GM19397 (cell line): ENCODE measurements around the gene TTC7B.

ENCODE experiments used
- ATAC-seq: cut with Tn5 transposase; IDR thresholded peaks from one replicate; pipeline ENCODE4 v1.9.1; 2021; ENCODE audit warnings: mild to moderate bottlenecking, moderate library complexity; ENCODE audit not compliant: unreplicated experiment

The TTC7B gene

DNA sequence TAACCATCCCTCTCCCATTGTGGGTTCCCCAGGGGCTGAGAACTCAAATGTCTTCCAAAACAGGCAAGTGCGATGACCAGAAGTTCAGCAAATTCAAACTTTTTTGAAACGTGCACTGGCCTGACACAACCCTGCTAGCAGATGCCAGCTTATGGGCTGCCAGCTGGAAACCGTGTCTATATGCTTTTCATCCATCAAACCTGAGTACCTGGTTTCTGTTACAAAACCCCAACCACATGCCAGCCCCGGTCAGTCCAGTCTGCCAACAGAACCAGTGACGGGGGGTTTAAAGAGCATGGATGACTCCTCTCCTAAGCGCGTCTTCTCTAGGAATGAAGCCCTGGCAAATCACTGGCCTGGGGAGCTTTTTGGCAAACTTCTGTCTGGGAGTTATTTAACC lies 189.7 kb downstream of the TTC7B start:
- no peak for ATAC-seq

DNA sequence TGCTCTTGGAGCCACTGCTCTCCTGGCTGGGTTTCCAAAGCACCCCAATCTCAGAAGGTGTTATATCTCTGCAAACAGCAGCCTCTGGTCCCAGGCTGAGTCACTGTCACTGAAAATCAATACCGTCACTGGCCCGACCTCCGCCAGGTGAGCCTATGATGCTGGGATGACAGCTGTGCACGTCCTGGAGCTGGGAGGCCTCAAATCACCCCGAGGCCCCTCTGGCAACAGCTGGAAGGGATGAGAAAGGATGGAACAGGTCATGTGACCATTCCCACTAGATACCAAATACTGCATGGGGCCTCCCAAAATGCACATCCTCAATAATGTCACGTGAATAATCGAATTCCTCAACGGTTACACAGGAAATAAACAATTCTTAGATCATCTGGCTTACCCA lies 190.8 kb downstream of the TTC7B start:
- no peak for ATAC-seq

- ATAC-seq: no peak
Observed at GRCh38 chr14:90624732-90625400, 191.4 kb downstream of the TTC7B start.

- no peak for ATAC-seq
Observed at GRCh38 chr14:90624227-90624626, 192.0 kb downstream of the TTC7B start.

DNA sequence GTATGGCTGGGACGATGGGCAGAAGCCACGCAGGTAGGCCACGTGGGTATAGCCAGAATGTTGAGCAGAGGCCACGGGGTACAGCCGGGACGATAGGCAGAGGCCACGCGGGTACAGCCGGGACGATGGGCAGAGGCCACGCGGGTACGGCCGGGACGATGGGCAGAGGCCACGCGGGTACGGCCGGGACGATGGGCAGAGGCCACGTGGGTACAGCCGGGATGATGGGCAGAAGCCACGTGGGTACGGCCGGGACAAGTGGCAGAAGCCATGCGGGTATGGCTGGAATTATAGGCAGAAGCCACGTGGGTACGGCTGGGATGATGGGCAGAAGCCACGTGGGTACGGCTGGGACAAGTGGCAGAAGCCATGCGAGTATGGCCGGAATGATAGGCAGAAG lies 195.0 kb downstream of the TTC7B start:
- ATAC-seq: no peak

DNA sequence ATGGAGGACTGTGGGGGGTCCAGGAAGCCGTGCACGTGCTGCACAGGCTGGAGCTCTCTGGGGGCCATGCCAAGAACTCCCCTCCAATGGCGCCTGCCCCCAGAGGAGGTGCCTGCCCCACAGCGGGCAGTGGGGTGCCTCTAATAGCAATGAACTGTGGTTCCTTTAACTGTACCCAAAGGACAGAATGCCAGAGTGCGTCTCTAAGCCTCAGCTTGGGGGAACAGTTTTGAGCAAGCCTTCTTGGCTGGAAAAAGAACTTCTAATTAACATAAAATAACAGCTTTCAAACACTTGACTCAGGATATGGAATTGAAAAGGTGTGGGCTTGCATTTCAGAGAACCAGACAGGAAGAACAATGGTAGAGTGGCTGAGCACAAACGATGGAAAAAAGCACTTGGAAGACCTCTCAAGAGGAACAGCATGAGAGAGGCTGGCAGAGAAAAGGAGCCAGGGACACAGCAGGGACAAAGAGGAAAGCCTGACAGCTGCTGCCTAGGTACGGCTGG lies 195.6 kb downstream of the TTC7B start:
- ATAC-seq: no peak

- no peak for ATAC-seq
Observed at GRCh38 chr14:90619911-90620310, 196.3 kb downstream of the TTC7B start.

- ATAC-seq: no peak
Observed at GRCh38 chr14:90617961-90618360, 198.3 kb downstream of the TTC7B start.

DNA sequence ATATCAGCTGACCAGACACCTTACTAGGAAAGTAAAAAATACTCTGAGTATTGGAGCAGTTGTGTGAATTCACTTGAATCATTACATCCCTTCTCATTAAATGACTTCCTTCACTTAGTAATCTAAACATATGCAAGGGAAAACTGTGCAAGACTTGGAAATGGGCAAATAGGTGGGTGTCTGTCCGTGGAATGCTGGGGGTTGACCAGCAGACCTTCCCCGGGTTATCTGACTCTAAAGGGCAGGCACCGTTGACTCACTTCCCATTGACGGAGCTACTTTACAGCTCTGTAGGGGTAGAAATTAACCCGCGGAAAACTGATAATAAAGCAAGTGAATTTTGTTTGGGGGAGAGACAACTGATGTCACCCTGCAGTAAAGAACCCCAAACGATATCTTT lies 199.3 kb downstream of the TTC7B start:
- no peak for ATAC-seq

DNA sequence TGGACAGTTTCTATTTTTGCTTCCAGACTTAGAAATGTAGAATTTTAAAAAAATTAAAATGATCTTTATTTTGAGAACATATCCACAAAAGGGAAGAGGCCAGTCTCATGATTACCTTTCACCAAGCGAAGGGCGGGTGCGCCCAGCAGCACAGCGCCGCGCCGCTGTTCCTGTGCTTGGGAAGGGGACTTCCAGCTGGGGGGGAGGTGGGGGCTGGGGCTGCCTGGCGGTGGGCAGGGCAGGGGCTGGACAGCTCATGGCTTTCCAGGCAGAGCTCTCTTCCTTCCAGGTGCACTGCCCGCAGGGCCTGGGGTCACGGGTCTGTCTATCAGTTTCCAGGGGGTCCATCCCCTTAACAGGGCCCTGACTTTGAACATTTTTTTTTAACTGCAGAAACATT lies 199.9 kb downstream of the TTC7B start:
- no peak for ATAC-seq

GRCh38 chr14:90615517-90616060 lies 200.6 kb downstream of the TTC7B start:
- no peak for ATAC-seq

DNA sequence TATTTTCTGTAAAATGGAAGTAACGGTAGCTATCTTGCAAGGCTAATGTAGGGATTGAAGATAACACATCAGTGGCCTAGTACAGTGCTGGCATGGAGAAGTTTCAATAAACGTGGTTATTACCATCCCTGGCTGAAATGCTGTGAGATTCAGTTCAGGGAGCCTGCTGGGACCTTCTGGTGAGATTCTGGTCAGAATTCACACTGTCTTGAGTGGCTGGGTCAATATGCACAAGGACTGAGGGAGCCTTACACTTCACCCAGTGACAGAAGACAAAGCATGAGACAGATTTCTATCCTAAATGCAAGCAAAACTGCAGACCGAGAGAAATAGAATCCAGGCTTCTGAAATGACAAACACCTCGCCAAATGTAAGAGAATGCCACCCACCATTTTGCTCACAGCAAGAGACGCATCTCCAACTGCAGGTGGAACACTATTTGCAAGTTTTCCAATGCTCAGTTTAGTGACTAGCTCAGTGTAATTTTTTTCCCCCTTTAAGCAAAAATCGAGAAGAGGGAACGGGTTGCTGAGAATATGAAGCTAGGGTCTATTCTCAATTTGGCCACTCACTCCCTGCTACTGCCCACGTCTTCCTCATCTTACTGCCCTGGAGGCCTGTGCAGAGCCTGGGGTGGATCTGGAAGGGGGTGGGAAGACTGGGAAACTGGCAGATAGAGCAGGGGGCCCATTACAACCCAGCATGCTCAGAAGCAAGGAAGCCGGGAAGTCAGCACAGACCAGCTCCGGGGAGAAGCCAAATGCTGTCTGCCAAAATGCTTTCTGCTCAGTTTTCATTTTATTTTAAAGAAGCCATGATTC lies 201.3 kb downstream of the TTC7B start:
- ATAC-seq: no peak

- ATAC-seq: no peak
Observed at GRCh38 chr14:90613997-90614396, 202.2 kb downstream of the TTC7B start.

DNA sequence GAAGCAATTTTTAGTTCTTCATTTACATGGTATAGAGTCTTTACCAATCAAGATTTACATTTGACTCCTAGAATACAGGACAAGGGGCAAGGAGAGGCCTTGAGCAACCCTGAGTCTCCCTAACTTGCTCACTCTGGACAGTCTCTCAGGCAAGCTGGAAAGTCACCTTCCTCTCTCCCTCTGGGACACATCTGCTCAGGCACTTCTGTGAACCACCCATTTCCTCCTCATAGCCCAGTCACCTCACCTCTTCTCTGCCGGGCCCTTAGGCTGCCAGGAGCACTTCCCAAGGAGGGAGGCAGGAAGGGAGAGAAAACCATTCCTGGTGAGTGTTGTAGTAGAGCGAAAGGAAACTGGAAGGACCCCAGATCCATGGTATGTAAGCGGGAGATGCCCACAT lies 202.8 kb downstream of the TTC7B start:
- ATAC-seq: no peak

- no peak for ATAC-seq
Observed at GRCh38 chr14:90612801-90613200, 203.4 kb downstream of the TTC7B start.

DNA sequence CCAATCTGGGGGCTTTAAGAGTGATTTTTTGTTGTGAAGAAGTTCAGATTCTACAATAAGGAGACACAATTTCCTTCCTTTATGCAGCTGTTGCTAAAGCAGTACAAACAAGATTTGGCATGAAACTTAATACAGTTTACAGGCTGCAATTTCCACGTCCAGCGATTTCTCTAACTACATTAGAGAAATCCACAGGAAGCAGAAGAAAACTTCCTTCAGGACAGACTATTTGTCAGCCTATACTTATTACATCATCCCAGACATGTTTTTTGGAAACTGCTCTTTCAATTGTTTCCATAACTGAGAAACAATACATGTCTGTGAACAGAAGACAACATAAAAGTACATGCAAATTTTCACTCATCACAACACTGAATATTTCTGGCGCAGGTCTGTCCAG lies 204.3 kb downstream of the TTC7B start:
- no peak for ATAC-seq

DNA sequence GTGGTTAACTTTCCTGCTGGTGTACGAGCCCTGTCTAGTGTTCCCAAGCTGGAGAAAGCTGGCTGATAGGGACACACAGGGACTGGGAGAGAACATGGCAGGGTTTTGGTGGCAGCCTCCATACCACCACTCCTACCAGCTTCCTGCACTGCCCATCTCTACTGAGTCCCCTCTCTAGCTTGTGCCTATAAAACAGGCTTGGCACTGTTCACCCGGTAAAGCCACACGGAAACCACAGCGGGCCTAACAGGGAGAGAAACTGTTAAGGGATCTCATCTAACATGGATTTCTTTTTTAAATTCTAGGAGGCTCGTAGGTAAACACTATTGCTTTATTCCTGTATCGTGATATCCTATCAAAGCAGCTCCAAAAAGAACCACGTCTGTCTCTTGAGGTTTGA lies 204.7 kb downstream of the TTC7B start:
- no peak for ATAC-seq

DNA sequence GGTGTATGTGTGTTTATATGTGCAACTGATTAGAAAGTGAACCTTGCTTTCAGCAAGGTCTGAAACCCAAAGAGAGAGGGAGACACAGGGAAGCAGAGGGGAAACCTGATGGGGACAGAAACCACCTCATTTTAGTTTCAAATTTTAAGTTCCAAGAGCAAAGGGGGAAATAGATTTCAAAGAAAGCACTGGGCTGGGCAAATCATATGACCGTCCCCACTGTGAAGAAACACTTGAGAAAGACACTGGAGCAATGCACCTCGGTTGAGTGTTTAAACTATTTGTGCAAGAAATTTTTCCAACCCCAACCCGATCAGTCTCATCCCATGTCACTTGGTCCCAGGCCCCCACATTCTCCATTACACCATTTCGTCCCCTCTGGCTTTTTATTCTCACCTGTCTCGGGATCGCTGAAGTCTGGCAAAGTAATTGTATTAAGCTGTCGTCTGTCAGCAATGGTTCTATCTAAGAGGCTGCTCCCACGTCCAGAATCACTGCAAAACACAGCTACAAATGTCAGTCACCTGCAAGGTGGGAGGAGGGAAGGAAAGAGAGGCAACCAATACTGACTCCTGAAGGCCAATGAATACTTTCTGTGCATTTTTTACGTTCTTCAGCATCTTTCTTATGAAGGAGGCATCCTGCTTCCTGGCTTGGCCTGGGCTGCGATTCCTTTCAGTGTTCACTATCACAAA lies 205.7 kb downstream of the TTC7B start:
- ATAC-seq: no peak

- ATAC-seq: no peak
Observed at GRCh38 chr14:90609376-90609775, 206.9 kb downstream of the TTC7B start.

GRCh38 chr14:90608929-90609341 lies 207.3 kb downstream of the TTC7B start:
- ATAC-seq: no peak

DNA sequence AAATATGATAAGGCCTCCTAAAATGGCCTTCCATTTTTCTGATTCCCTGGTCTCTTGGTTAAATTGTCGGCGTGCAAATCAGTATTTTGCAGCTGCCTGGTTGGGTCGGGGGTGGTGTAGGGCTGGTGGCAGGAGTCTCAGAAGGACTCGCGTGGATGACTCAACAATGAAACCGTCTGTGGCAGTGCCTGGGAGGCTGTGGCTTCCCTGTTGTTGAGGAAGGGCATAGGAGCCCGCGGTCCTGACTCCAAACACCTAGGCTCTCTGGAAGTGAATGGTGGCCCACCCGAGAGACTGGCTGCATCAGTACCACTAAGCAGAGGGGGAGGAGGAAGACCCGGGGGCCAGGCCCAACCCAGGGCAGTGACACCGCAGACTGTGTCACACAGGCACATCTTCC lies 207.9 kb downstream of the TTC7B start:
- ATAC-seq: no peak
